Activated CD4-positive, alpha-beta T cell treated with anti-CD3 and anti-CD28 coated beads, Interleukin-10, Interleukin-2, amounts not matched to agents 100 ng/mL and 50 ng/mL, durations not matched to agents 16 hours and 8 hours (primary cell): ENCODE measurements around the gene PYGM.
A peak's percentile ranks its signal among the peaks of the same experiment; 100 is the strongest.

Experiments
- DNase-seq: peaks from one replicate; pipeline ENCODE4 v3.0.0-alpha.2; 2020

Gene PYGM

GRCh38 chr11:64729851-64730382 lies 29.9 kb downstream of the PYGM start:
- DNase-seq = no peak

- no peak for DNase-seq
These were observed 30.9 kb downstream of the PYGM start for GRCh38 chr11:64728757-64729365.

GRCh38 chr11:64726867-64727530 lies 32.8 kb downstream of the PYGM start:
- no peak for DNase-seq

- DNase-seq = no peak
These were observed 33.5 kb downstream of the PYGM start for GRCh38 chr11:64726211-64726641.

- DNase-seq = no peak
These were observed 34.8 kb downstream of the PYGM start for GRCh38 chr11:64724863-64725532.

- DNase-seq = no peak
These were observed 35.6 kb downstream of the PYGM start for GRCh38 chr11:64723907-64724862.

GRCh38 chr11:64723117-64723906 lies 36.5 kb downstream of the PYGM start, which contains the start of gene NRXN2:
NRXN2 (minus strand) TSS chr11:64723197; CDS start chr11:64713699, 9,498 bp downstream.
- peak; percentile 91 for DNase-seq

- no peak for DNase-seq
These were observed 37.4 kb downstream of the PYGM start for GRCh38 chr11:64722141-64723065.

- no peak for DNase-seq
These were observed 38.4 kb downstream of the PYGM start for GRCh38 chr11:64721359-64721699.

GRCh38 chr11:64720640-64721358 lies 39.0 kb downstream of the PYGM start:
- no peak for DNase-seq

GRCh38 chr11:64720167-64720566 lies 39.6 kb downstream of the PYGM start:
- DNase-seq = no peak

GRCh38 chr11:64719406-64719805 lies 40.4 kb downstream of the PYGM start:
- DNase-seq = no peak

- no peak for DNase-seq
These were observed 41.0 kb downstream of the PYGM start for GRCh38 chr11:64718780-64719124.

- DNase-seq = no peak
These were observed 41.5 kb downstream of the PYGM start for GRCh38 chr11:64718084-64718779.

GRCh38 chr11:64717268-64717578 lies 42.6 kb downstream of the PYGM start:
- no peak for DNase-seq

- no peak for DNase-seq
These were observed 43.1 kb downstream of the PYGM start for GRCh38 chr11:64716473-64717267.

- DNase-seq = no peak
These were observed 43.9 kb downstream of the PYGM start for GRCh38 chr11:64715756-64716472.

GRCh38 chr11:64715110-64715509 lies 44.7 kb downstream of the PYGM start:
- DNase-seq = no peak
